GM12878 (cell line): ENCODE results near the gene SEMA4D. TPM values are rescaled to one million over a fixed set of nuclear protein-coding genes. Genes with fewer than 3 reads are reported as not detected.
A peak's percentile ranks its signal among the peaks of the same experiment; 100 is the strongest.

Experiments used
- ATAC-seq: fragments of 200-7000 bp; cut with Tn5 transposase; 3 replicates; pipeline ENCODE4 v1.9.1; 2020; ENCODE audit warnings: mild to moderate bottlenecking, moderate library complexity
- BruUV-seq: library from RNA; stranded (reverse); fragments of 400-500 nt; replicated peaks from 2 replicates; lab custom pipeline; 2021; lab: Mats Ljungman, UMichigan
- CTCF ChIA-PET: fragments of 300-600 bp; sonication (Branson Sonifier 250); formaldehyde crosslinking; extraction: SDS; loops from one replicate; lab custom pipeline; 2021; ENCODE audit warnings: inconsistent platforms; lab: Yijun Ruan, JAX
- POLR2A ChIA-PET: fragments of 350-600 bp; formaldehyde crosslinking; extraction: SDS; loops from one replicate; lab custom pipeline; 2021; ENCODE audit warnings: inconsistent platforms; lab: Charles Lee
- RAD21 ChIA-PET: fragments of 300-600 bp; sonication (Branson Sonifier 250); formaldehyde crosslinking; loops from one replicate; lab custom pipeline; 2023; ENCODE audit warnings: antibody characterized with exemption; ENCODE audit not compliant: unreplicated experiment; lab: Charles Lee
- SMC1A ChIA-PET: fragments of 300-600 bp; sonication (Branson Sonifier 250); formaldehyde crosslinking; loops from one replicate; lab custom pipeline; 2023; ENCODE audit not compliant: unreplicated experiment, uncharacterized antibody; lab: Charles Lee
- DNase-seq: peaks from one replicate; pipeline ENCODE4 v3.0.0-alpha.2; 2011; ENCODE audit warnings: low read depth, low spot score
- FAIRE-seq: peaks from 3 replicates; lab custom pipeline; 2011; peaks lifted over from hg19 to GRCh38; lab: Jason Lieb, UNC
- H2AFZ ChIP-seq: 2 replicates; pipeline ENCODE4 v1.6.0; 2011; ENCODE audit warnings: low read depth, low read length, control low read depth; ENCODE audit not compliant: control insufficient read depth
- H3K27ac ChIP-seq: 2 replicates; pipeline ENCODE4 v1.5.1; 2011; ENCODE audit warnings: control low read depth; ENCODE audit not compliant: control insufficient read depth, insufficient read depth
- H3K27me3 ChIP-seq, 2 experiments: replicated peaks in 1 of 2; 2 replicates each; pipeline versions ENCODE4 v1.6.0 to v1.6.1; 2011; ENCODE audit warnings: low read length in 1 of 2; ENCODE audit not compliant: control insufficient read depth in 2 of 2, insufficient read depth in 2 of 2
- H3K36me3 ChIP-seq, 2 experiments: 2 replicates each; pipeline ENCODE4 v1.5.1; 2011; ENCODE audit warnings: low read length in 1 of 2; ENCODE audit not compliant: control insufficient read depth in 2 of 2, insufficient read depth in 2 of 2
- H3K4me1 ChIP-seq: 2 replicates; pipeline ENCODE4 v1.6.1; 2011; ENCODE audit warnings: mild to moderate bottlenecking, low read length, moderate library complexity, mixed read lengths; ENCODE audit not compliant: control insufficient read depth, insufficient read depth
- H3K4me2 ChIP-seq: 2 replicates; pipeline ENCODE4 v1.6.0; 2011; ENCODE audit warnings: control low read depth; ENCODE audit not compliant: control insufficient read depth, insufficient read depth
- H3K4me3 ChIP-seq: fragments of 200-600 bp; sonication (generic); 2 replicates; pipeline ENCODE4 v1.5.1; 2016
- H3K79me2 ChIP-seq: 2 replicates; pipeline ENCODE4 v1.6.0; 2011; ENCODE audit warnings: low read length; ENCODE audit not compliant: control insufficient read depth, insufficient read depth
- H3K9ac ChIP-seq: 2 replicates; pipeline ENCODE4 v1.8.0; 2011; ENCODE audit warnings: low read length, control low read depth, mixed read lengths; ENCODE audit not compliant: control insufficient read depth, insufficient read depth
- H3K9me3 ChIP-seq: replicated peaks from 3 replicates; pipeline ENCODE4 v1.5.1; 2011; ENCODE audit warnings: mild to moderate bottlenecking, low read length; ENCODE audit not compliant: control insufficient read depth, insufficient read depth
- H4K20me1 ChIP-seq: 2 replicates; pipeline ENCODE4 v1.6.0; 2011; ENCODE audit not compliant: control insufficient read depth, insufficient read depth
- ATF2 ChIP-seq: IDR thresholded peaks from 2 replicates; pipeline ENCODE4 v1.6.1; 2012; ENCODE audit warnings: low read length, inconsistent platforms
- E4F1 ChIP-seq: fragments of 450-650 bp; IDR thresholded peaks from 2 replicates; pipeline ENCODE4 v1.6.1; 2018; ENCODE audit warnings: borderline replicate concordance, mild to moderate bottlenecking; ENCODE audit not compliant: partially characterized antibody
- IRF5 ChIP-seq: fragments of 450-650 bp; IDR thresholded peaks from 2 replicates; pipeline ENCODE4 v1.6.1; 2017; ENCODE audit warnings: borderline replicate concordance
- PAX8 ChIP-seq: fragments of 450-650 bp; IDR thresholded peaks from 2 replicates; pipeline ENCODE4 v1.6.1; 2017; ENCODE audit warnings: mild to moderate bottlenecking, moderate library complexity
- POLR2A ChIP-seq: IDR thresholded peaks from 2 replicates; pipeline ENCODE4 v1.6.1; 2011; ENCODE audit warnings: low read depth, mild to moderate bottlenecking, low read length
- SRF ChIP-seq, 2 experiments: IDR thresholded peaks; 2 replicates each; pipeline ENCODE4 v1.6.1; 2011; ENCODE audit warnings: low read depth in 2 of 2, low read length in 2 of 2, mild to moderate bottlenecking in 1 of 2, moderate library complexity in 1 of 2
- STAT3 ChIP-seq: IDR thresholded peaks from 2 replicates; pipeline ENCODE4 v1.6.1; 2011; ENCODE audit warnings: low read depth, low read length, improper control_type of control experiment
- SUZ12 ChIP-seq: fragments of 200-600 bp; sonication (generic); IDR thresholded peaks from one replicate; pipeline ENCODE4 v1.6.1; 2018; ENCODE audit warnings: antibody characterized with exemption, mild to moderate bottlenecking; ENCODE audit not compliant: unreplicated experiment
- ZNF592 ChIP-seq: fragments of 450-650 bp; IDR thresholded peaks from 2 replicates; pipeline ENCODE4 v1.6.1; 2017; ENCODE audit warnings: mild to moderate bottlenecking, moderate library complexity
- ZSCAN29 ChIP-seq: fragments of 450-650 bp; IDR thresholded peaks from 2 replicates; pipeline ENCODE4 v1.6.1; 2017; ENCODE audit warnings: mild to moderate bottlenecking, moderate library complexity
- WGBS: methylation state at CpG from one replicate; pipeline ENCODE4 v1.1.6; 2016; ENCODE audit warnings: low lambda C conversion rate; ENCODE audit not compliant: insufficient replicate concordance, insufficient coverage; ENCODE audit errors: missing lambda C conversion rate; 5-methylcytosine and 5-hydroxymethylcytosine counted together
- in situ Hi-C: fragments of 300-500 bp; cut with MboI; formaldehyde crosslinking; loops from 9 replicates; pipeline ENCODE4 v1.14.3; 2018; ENCODE audit warnings: mixed read lengths
- intact Hi-C: fragments of 100-400 bp; cut with micrococcal nuclease; formaldehyde crosslinking; loops from one replicate; pipeline ENCODE4 v1.14.2; 2022; ENCODE audit not compliant: unreplicated experiment
- polyA plus RNA-seq, 11 experiments: library from polyadenylated mRNA; depleted of rRNA in 4 of 11; unstranded in 6 of 11; stranded (reverse) in 5 of 11; fragments of >200 nt; fragmentation: Nextera tagmentation in 4 of 11; fragmentation: Illumina TruSeq in 1 of 11; extraction: Ambion mirVana in 4 of 11; extraction: Trizol in 1 of 11; gene quantifications; 1 replicate in 1 of 11; 2 replicates in 10 of 11; pipeline versions ENCODE4 v1.2.1 to v1.2.3, GENCODE V29; 2011 to 2016; ENCODE audit warnings: inconsistent platforms in 2 of 11, missing spikeins in 2 of 11, low read depth in 1 of 11
- total RNA-seq, 4 experiments: library from RNA; depleted of rRNA in 3 of 4; stranded (reverse); fragments of >200 nt in 3 of 4; fragmentation: Illumina TruSeq in 1 of 4; extraction: Trizol in 1 of 4; gene quantifications; 2 replicates each; pipeline versions ENCODE4 v1.2.1 to v1.2.3, GENCODE V29; 2013 to 2021

The SEMA4D gene
- total and polyA plus RNA-seq, 10 of the 15 experiments (the other 5 are each of a cell fraction or from before 2014, with no cell fraction given) = 15.1 to 136 (median 39.6) TPM

GRCh38 chr9:89311346-89312221 is 186.3 kb downstream of the SEMA4D start:
- ChIA-PET RAD21 (interaction anchor here (0.7 kb wide), 1 partner anchor 28 kb away, joined by 3 read pairs; no protein-coding TSS in a partner anchor), SMC1A (interaction anchor here (0.6 to 1.4 kb wide), 5 partner anchors 9 to 237 kb away, joined by 3 to 4 read pairs (median 4); no protein-coding TSS in a partner anchor), POLR2A (interaction anchor here (0.9 to 1.2 kb wide), 2 partner anchors 185 to 220 kb away, joined by 3 read pairs; no protein-coding TSS in a partner anchor), CTCF (interaction anchor here (1.0 to 1.9 kb wide), 2 partner anchors 14 to 237 kb away, joined by 3 to 7 read pairs; no protein-coding TSS in a partner anchor)
- H3K27me3 ChIP-seq = no peaks in the 10 kb centered on the region
- intact Hi-C loops (loop anchor here (10.0 kb wide), 1 partner anchor 183 kb away; the partner anchor contains the start of gene SEMA4D), in situ Hi-C loops (loop anchor here (25.0 kb wide), 1 partner anchor 1749 kb away; no protein-coding TSS in a partner anchor)
- H3K4me2 ChIP-seq = peak overlapping the region; percentile 89
- H3K4me1 ChIP-seq = no peaks in the 10 kb centered on the region
- H3K4me3 ChIP-seq = peak overlapping the region; percentile 75
- H3K79me2 ChIP-seq = peaks cover 70% of the 10 kb centered on the region
- WGBS = 1% methylated on average over 47 of the region's 54 CpGs
- peak overlapping the region; percentile 98 for H3K9ac ChIP-seq
- peak overlapping the region; percentile 61 for H2AFZ ChIP-seq
- FAIRE-seq (no peak), ATAC-seq (peak; percentile 4), DNase-seq (no peak)
- BruUV-seq = no TSS peak
- H3K36me3 ChIP-seq = peaks cover 0 to 9% of the 10 kb centered on the region in 2 experiments; a peak in 1 of 4 replicates
- no peaks in the 10 kb centered on the region for H3K9me3 ChIP-seq
- H3K27ac ChIP-seq = peak overlapping the region; percentile 91
- peaks cover 4% of the 10 kb centered on the region; the same call in 1 of the 2 replicates for H4K20me1 ChIP-seq
- TF ChIP-seq PAX8 (no peak), SUZ12 (no peak), E4F1 (no peak), ATF2 (no peak), ZNF592 (no peak), IRF5 (no peak), POLR2A (peak; percentile 69), STAT3 (no peak), ZSCAN29 (no peak), SRF (IDR thresholded peaks at IDR 0.05; ENCODE audit: low read depth in 2 of 2, low read length in 2 of 2) (no peak)
